ENCODE measurements around the gene SLC4A3.

Gene SLC4A3

DNA sequence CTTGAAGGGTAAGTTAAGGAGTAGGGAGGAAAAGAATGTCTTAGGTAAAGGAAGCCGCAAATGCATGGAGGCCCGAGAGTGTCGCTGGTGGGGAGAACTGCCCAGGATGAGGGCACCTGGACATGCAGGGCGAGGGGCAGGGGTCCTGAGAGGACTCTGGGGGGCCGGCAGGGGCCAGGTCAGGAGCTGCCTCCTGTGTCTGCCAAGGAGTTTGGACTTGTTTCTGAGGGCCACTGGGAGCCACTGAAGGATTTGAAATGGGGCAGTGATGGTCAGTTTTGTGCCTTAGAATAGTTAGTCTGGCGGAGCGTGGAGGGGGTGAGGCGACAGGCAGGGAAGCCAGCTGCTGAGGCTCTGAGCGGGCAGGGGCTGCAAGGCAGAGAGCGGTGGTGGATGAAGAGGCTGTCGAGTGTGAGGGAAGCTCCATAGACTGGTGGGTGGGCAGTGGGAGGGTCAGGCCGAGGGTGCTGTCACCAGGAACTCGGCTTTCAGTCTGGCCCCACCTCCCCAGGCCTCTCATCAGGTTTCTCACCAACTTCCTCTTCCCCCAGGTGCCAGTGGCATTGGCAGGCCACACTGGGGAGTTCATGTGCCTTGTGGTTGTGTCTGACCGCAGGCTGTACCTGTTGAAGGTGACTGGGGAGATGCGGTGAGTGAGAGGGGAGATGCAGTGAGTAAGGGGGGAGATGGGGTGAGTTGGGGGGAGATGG, 14.7 kb upstream of the SLC4A3 start:
- TF ChIP-seq BHLHE40 (IDR thresholded peaks at IDR 0.05; ENCODE audit: borderline replicate concordance) (no peak), NFRKB (IDR thresholded peaks at IDR 0.05) (no peak), FOXK2 (IDR thresholded peaks at IDR 0.05) (no peak)
- POLR2A ChIA-PET: no interaction called here
- no peak for DNase-seq (ENCODE audit: extremely low spot score)
- CTCF ChIA-PET: interaction anchor here (0.6 kb wide), 1 partner anchor 76 kb away, joined by 4 read pairs; no protein-coding TSS in a partner anchor

- CTCF ChIA-PET: no interaction called here
- DNase-seq (ENCODE audit: extremely low spot score): no peak
- no peak for TF ChIP-seq FOXM1 (IDR thresholded peaks at IDR 0.05; ENCODE audit: borderline replicate concordance)
- TF ChIP-seq FOXK2 (IDR thresholded peaks at IDR 0.05): no peak
- TF ChIP-seq L3MBTL2 (conservative IDR thresholded peaks at IDR 0.05): no peak
- TF ChIP-seq BHLHE40 (IDR thresholded peaks at IDR 0.05; ENCODE audit: borderline replicate concordance): no peak
- TF ChIP-seq CTBP1 (IDR thresholded peaks at IDR 0.05; ENCODE audit: borderline replicate concordance): no peak
- TF ChIP-seq TARDBP (IDR thresholded peaks at IDR 0.05): no peak
- no peak for TF ChIP-seq FOXA1 (IDR thresholded peaks at IDR 0.05)
- TF ChIP-seq ELF4 (IDR thresholded peaks at IDR 0.05): no peak
- TF ChIP-seq SP1 (IDR thresholded peaks at IDR 0.05): no peak
- TF ChIP-seq NFRKB (IDR thresholded peaks at IDR 0.05): no peak
- POLR2A ChIA-PET: no interaction called here
Measured at GRCh38 chr2:219613461-219614070, 13.9 kb upstream of the SLC4A3 start.

- DNase-seq (ENCODE audit: extremely low spot score): no peak
- POLR2A ChIA-PET: no interaction called here
- CTCF ChIA-PET: no interaction called here
- TF ChIP-seq TARDBP (IDR thresholded peaks at IDR 0.05): no peak
- no peak for TF ChIP-seq CTBP1 (IDR thresholded peaks at IDR 0.05; ENCODE audit: borderline replicate concordance)
- no peak for TF ChIP-seq LEF1 (IDR thresholded peaks at IDR 0.05; ENCODE audit: borderline replicate concordance)
- TF ChIP-seq SUZ12 (IDR thresholded peaks at IDR 0.05): no peak
- no peak for TF ChIP-seq ARNT (IDR thresholded peaks at IDR 0.05)
- no peak for TF ChIP-seq SP1 (IDR thresholded peaks at IDR 0.05)
- TF ChIP-seq BHLHE40 (IDR thresholded peaks at IDR 0.05; ENCODE audit: borderline replicate concordance): no peak
- TF ChIP-seq ZNF384 (IDR thresholded peaks at IDR 0.05): no peak
- TF ChIP-seq NFRKB (IDR thresholded peaks at IDR 0.05): no peak
- no peak for TF ChIP-seq L3MBTL2 (conservative IDR thresholded peaks at IDR 0.05)
- TF ChIP-seq FOXK2 (IDR thresholded peaks at IDR 0.05): no peak
- no peak for TF ChIP-seq ELF4 (IDR thresholded peaks at IDR 0.05)
- TF ChIP-seq HDGF (IDR thresholded peaks at IDR 0.05; ENCODE audit: borderline replicate concordance): no peak
- TF ChIP-seq, protein P1, sequence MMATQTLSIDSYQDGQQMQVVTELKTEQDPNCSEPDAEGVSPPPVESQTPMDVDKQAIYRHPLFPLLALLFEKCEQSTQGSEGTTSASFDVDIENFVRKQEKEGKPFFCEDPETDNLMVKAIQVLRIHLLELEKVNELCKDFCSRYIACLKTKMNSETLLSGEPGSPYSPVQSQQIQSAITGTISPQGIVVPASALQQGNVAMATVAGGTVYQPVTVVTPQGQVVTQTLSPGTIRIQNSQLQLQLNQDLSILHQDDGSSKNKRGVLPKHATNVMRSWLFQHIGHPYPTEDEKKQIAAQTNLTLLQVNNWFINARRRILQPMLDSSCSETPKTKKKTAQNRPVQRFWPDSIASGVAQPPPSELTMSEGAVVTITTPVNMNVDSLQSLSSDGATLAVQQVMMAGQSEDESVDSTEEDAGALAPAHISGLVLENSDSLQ (IDR thresholded peaks at IDR 0.05): no peak
- no peak for TF ChIP-seq FOXA1 (IDR thresholded peaks at IDR 0.05)
- no peak for TF ChIP-seq FOXM1 (IDR thresholded peaks at IDR 0.05; ENCODE audit: borderline replicate concordance)
Measured at GRCh38 chr2:219614076-219614860, 13.2 kb upstream of the SLC4A3 start.

DNA sequence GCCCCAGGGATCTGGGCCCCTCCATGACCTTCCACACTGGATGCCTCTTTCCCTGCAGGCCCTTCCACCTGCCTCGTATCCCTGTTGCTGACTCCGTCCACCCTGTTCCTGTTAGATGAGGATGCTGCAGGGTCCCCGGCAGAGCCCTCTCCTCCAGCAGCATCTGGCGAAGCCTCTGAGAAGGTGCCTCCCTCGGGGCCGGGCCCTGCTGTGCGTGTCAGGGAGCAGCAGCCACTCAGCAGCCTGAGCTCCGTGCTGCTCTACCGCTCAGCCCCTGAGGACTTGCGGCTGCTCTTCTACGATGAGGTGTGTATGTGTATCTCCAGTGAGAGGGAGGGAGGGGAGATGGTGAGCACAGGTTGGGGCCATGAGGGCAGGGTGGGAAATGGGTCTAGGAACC, 12.4 kb upstream of the SLC4A3 start:
- DNase-seq (ENCODE audit: extremely low spot score): no peak
- TF ChIP-seq LEF1 (IDR thresholded peaks at IDR 0.05; ENCODE audit: borderline replicate concordance) (no peak), L3MBTL2 (conservative IDR thresholded peaks at IDR 0.05) (no peak), SP1 (IDR thresholded peaks at IDR 0.05) (no peak), TARDBP (IDR thresholded peaks at IDR 0.05) (no peak), FOXK2 (IDR thresholded peaks at IDR 0.05) (no peak), FOXA1 (IDR thresholded peaks at IDR 0.05) (no peak), CTBP1 (IDR thresholded peaks at IDR 0.05; ENCODE audit: borderline replicate concordance) (no peak), ELF4 (IDR thresholded peaks at IDR 0.05) (no peak), NFRKB (IDR thresholded peaks at IDR 0.05) (no peak), SUZ12 (IDR thresholded peaks at IDR 0.05) (no peak), FOXM1 (IDR thresholded peaks at IDR 0.05; ENCODE audit: borderline replicate concordance) (no peak)
- TF ChIP-seq, protein P1 (IDR thresholded peaks at IDR 0.05): no peak
- CTCF ChIA-PET: no interaction called here
- POLR2A ChIA-PET: no interaction called here

DNA sequence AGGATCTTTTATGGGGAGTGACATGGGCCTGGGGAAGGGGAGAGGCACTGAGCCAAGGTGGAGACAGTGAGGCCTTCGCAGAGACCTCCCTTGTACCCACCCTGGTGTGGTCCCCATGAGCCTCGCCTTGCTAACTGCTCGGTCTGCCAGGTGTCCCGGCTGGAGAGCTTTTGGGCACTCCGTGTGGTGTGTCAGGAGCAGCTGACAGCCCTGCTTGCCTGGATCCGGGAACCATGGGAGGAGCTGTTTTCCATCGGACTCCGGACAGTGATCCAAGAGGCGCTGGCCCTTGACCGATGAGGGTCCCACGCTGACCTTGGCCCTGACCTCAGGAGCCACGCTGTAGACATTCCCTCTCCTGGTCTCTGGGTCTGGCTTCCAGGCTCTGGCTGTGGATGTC, 11.5 kb upstream of the SLC4A3 start:
- no peak for TF ChIP-seq CTBP1 (IDR thresholded peaks at IDR 0.05; ENCODE audit: borderline replicate concordance)
- TF ChIP-seq ZNF384 (IDR thresholded peaks at IDR 0.05): no peak
- no peak for TF ChIP-seq FOXM1 (IDR thresholded peaks at IDR 0.05; ENCODE audit: borderline replicate concordance)
- TF ChIP-seq FOXA1 (IDR thresholded peaks at IDR 0.05): no peak
- TF ChIP-seq LEF1 (IDR thresholded peaks at IDR 0.05; ENCODE audit: borderline replicate concordance): no peak
- no peak for TF ChIP-seq FOXK2 (IDR thresholded peaks at IDR 0.05)
- no peak for TF ChIP-seq HDGF (IDR thresholded peaks at IDR 0.05; ENCODE audit: borderline replicate concordance)
- no peak for TF ChIP-seq NFRKB (IDR thresholded peaks at IDR 0.05)
- TF ChIP-seq ELF4 (IDR thresholded peaks at IDR 0.05): no peak
- TF ChIP-seq BHLHE40 (IDR thresholded peaks at IDR 0.05; ENCODE audit: borderline replicate concordance): no peak
- TF ChIP-seq SP1 (IDR thresholded peaks at IDR 0.05): no peak
- TF ChIP-seq, protein P1 (IDR thresholded peaks at IDR 0.05): no peak
- no peak for TF ChIP-seq ARNT (IDR thresholded peaks at IDR 0.05)
- TF ChIP-seq SUZ12 (IDR thresholded peaks at IDR 0.05): no peak
- TF ChIP-seq TARDBP (IDR thresholded peaks at IDR 0.05): no peak
- DNase-seq (ENCODE audit: extremely low spot score): no peak
- POLR2A ChIA-PET: interaction anchor here (0.8 kb wide), 1 partner anchor 95 kb away, joined by 3 read pairs; no protein-coding TSS in a partner anchor
- CTCF ChIA-PET: interaction anchor here (1.1 kb wide), 1 partner anchor 23 kb away, joined by 3 read pairs; no protein-coding TSS in a partner anchor

Measured in HEK293T (cell line).